Measurements from ENCODE around the gene PSD2.
"Not testable (repeated sequence)": the region's sequence is repeated elsewhere in the genome, so short reads cannot be mapped to it uniquely, and the experiment has no call there.

The PSD2 gene

GRCh38 chr5:139792655-139793054, 3.0 kb upstream of the PSD2 start:
- not testable (repeated sequence) for H3K36me3 ChIP-seq (ENCODE audit: insufficient read depth, low read length); H3K9ac ChIP-seq (ENCODE audit: low read depth, low read length); H3K9me3 ChIP-seq (ENCODE audit: control insufficient read depth, insufficient read depth, low read length)
- H3K4me1 ChIP-seq (ENCODE audit: insufficient read depth, low read length), result peaks cover 15% of the 10 kb centered on the region; the same call in 1 of the 2 replicates

- H3K9ac ChIP-seq (ENCODE audit: low read depth, low read length), result no peak overlapping the region
- no peaks in the 10 kb centered on the region for H3K9me3 ChIP-seq (ENCODE audit: control insufficient read depth, insufficient read depth, low read length)
- H3K4me1 ChIP-seq (ENCODE audit: insufficient read depth, low read length), result peaks cover 4% of the 10 kb centered on the region; the same call in 1 of the 2 replicates
- H3K36me3 ChIP-seq (ENCODE audit: insufficient read depth, low read length), result no peaks in the 10 kb centered on the region
Observed at GRCh38 chr5:139794067-139794846, 1.4 kb upstream of the PSD2 start.

- Histone ChIP-seq H3K9me3 (ENCODE audit: control insufficient read depth, insufficient read depth, low read length) (no peaks in the 10 kb centered on the region), H3K4me1 (ENCODE audit: insufficient read depth, low read length) (no peaks in the 10 kb centered on the region), H3K9ac (ENCODE audit: low read depth, low read length) (no peak overlapping the region; the same call in 1 of the 2 replicates), H3K36me3 (ENCODE audit: insufficient read depth, low read length) (no peaks in the 10 kb centered on the region)
Observed at GRCh38 chr5:139796061-139796806, 626 bp downstream of the PSD2 start.

GRCh38 chr5:139797335-139797734, 1.7 kb downstream of the PSD2 start:
- no peaks in the 10 kb centered on the region for H3K4me1 ChIP-seq (ENCODE audit: insufficient read depth, low read length)
- H3K9ac ChIP-seq (ENCODE audit: low read depth, low read length), result no peak overlapping the region
- no peaks in the 10 kb centered on the region for H3K36me3 ChIP-seq (ENCODE audit: insufficient read depth, low read length)
- no peaks in the 10 kb centered on the region for H3K9me3 ChIP-seq (ENCODE audit: control insufficient read depth, insufficient read depth, low read length)

GRCh38 chr5:139797856-139798510, 2.4 kb downstream of the PSD2 start:
- H3K9ac ChIP-seq (ENCODE audit: low read depth, low read length), result no peak overlapping the region
- H3K9me3 ChIP-seq (ENCODE audit: control insufficient read depth, insufficient read depth, low read length), result no peaks in the 10 kb centered on the region
- H3K4me1 ChIP-seq (ENCODE audit: insufficient read depth, low read length), result no peaks in the 10 kb centered on the region
- no peaks in the 10 kb centered on the region for H3K36me3 ChIP-seq (ENCODE audit: insufficient read depth, low read length)

GRCh38 chr5:139798883-139799282, 3.3 kb downstream of the PSD2 start:
- Histone ChIP-seq H3K9ac (ENCODE audit: low read depth, low read length) (no peak overlapping the region), H3K9me3 (ENCODE audit: control insufficient read depth, insufficient read depth, low read length) (no peaks in the 10 kb centered on the region), H3K4me1 (ENCODE audit: insufficient read depth, low read length) (no peaks in the 10 kb centered on the region), H3K36me3 (ENCODE audit: insufficient read depth, low read length) (no peaks in the 10 kb centered on the region)

GRCh38 chr5:139799359-139799758, 3.8 kb downstream of the PSD2 start:
- Histone ChIP-seq H3K9me3 (ENCODE audit: control insufficient read depth, insufficient read depth, low read length) (no peaks in the 10 kb centered on the region), H3K36me3 (ENCODE audit: insufficient read depth, low read length) (no peaks in the 10 kb centered on the region), H3K4me1 (ENCODE audit: insufficient read depth, low read length) (no peaks in the 10 kb centered on the region), H3K9ac (ENCODE audit: low read depth, low read length) (no peak overlapping the region)

GRCh38 chr5:139803978-139804377, 8.4 kb downstream of the PSD2 start:
- no peaks in the 10 kb centered on the region for H3K9me3 ChIP-seq (ENCODE audit: control insufficient read depth, insufficient read depth, low read length)
- no peaks in the 10 kb centered on the region for H3K36me3 ChIP-seq (ENCODE audit: insufficient read depth, low read length)
- H3K9ac ChIP-seq (ENCODE audit: low read depth, low read length), result no peak overlapping the region
- H3K4me1 ChIP-seq (ENCODE audit: insufficient read depth, low read length), result no peaks in the 10 kb centered on the region

GRCh38 chr5:139804800-139805397, 9.3 kb downstream of the PSD2 start:
- Histone ChIP-seq H3K9me3 (ENCODE audit: control insufficient read depth, insufficient read depth, low read length) (no peaks in the 10 kb centered on the region), H3K9ac (ENCODE audit: low read depth, low read length) (no peak overlapping the region), H3K36me3 (ENCODE audit: insufficient read depth, low read length) (no peaks in the 10 kb centered on the region), H3K4me1 (ENCODE audit: insufficient read depth, low read length) (no peaks in the 10 kb centered on the region)

GRCh38 chr5:139805545-139805944, 9.9 kb downstream of the PSD2 start:
- no peak overlapping the region for H3K9ac ChIP-seq (ENCODE audit: low read depth, low read length)
- no peaks in the 10 kb centered on the region for H3K4me1 ChIP-seq (ENCODE audit: insufficient read depth, low read length)
- H3K36me3 ChIP-seq (ENCODE audit: insufficient read depth, low read length), result no peaks in the 10 kb centered on the region
- no peaks in the 10 kb centered on the region for H3K9me3 ChIP-seq (ENCODE audit: control insufficient read depth, insufficient read depth, low read length)

- no peaks in the 10 kb centered on the region for H3K4me1 ChIP-seq (ENCODE audit: insufficient read depth, low read length)
- no peaks in the 10 kb centered on the region for H3K36me3 ChIP-seq (ENCODE audit: insufficient read depth, low read length)
- no peak overlapping the region for H3K9ac ChIP-seq (ENCODE audit: low read depth, low read length)
- H3K9me3 ChIP-seq (ENCODE audit: control insufficient read depth, insufficient read depth, low read length), result no peaks in the 10 kb centered on the region
Observed at GRCh38 chr5:139806111-139806510, 10.5 kb downstream of the PSD2 start.

- H3K4me1 ChIP-seq (ENCODE audit: insufficient read depth, low read length), result no peaks in the 10 kb centered on the region
- no peak overlapping the region for H3K9ac ChIP-seq (ENCODE audit: low read depth, low read length)
- no peaks in the 10 kb centered on the region for H3K36me3 ChIP-seq (ENCODE audit: insufficient read depth, low read length)
- H3K9me3 ChIP-seq (ENCODE audit: control insufficient read depth, insufficient read depth, low read length), result no peaks in the 10 kb centered on the region
Observed at GRCh38 chr5:139806726-139807646, 11.4 kb downstream of the PSD2 start.

- Histone ChIP-seq H3K36me3 (ENCODE audit: insufficient read depth, low read length) (no peaks in the 10 kb centered on the region), H3K9me3 (ENCODE audit: control insufficient read depth, insufficient read depth, low read length) (no peaks in the 10 kb centered on the region), H3K9ac (ENCODE audit: low read depth, low read length) (no peak overlapping the region), H3K4me1 (ENCODE audit: insufficient read depth, low read length) (no peaks in the 10 kb centered on the region)
Observed at GRCh38 chr5:139807647-139808030, 12.0 kb downstream of the PSD2 start.
